ENCODE data around the gene SPATA13. TPM values are rescaled to one million over a fixed set of nuclear protein-coding genes. Genes with fewer than 3 reads are reported as not detected.
"Not testable (repeated sequence)": the region's sequence is repeated elsewhere in the genome, so short reads cannot be mapped to it uniquely, and the experiment has no call there.

Gene SPATA13
- total RNA-seq, 3 donors from 2014 or later (not counting 1 experiment from before 2014, with no cell fraction given) = 108 to 141 (median 141) TPM

GRCh38 chr13:24313439-24313838 lies 152.9 kb downstream of the SPATA13 start:
- intact Hi-C loops (cut with micrococcal nuclease) = no loop called here
- WGBS (ENCODE audit: insufficient coverage) = 46% methylated on average over 5 of the region's 5 CpGs
- Histone ChIP-seq H3K9me3 (ENCODE audit: control insufficient read depth, insufficient read depth, low read length) (no peaks in the 10 kb centered on the region), H3K4me3 (ENCODE audit: low read length) (no peak overlapping the region), H3K27ac (ENCODE audit: low read length) (no peak overlapping the region), H3K27me3 (ENCODE audit: control insufficient read depth, insufficient read depth, low read length) (no peaks in the 10 kb centered on the region), H3K4me1 (ENCODE audit: control insufficient read depth, insufficient read depth, low read length) (no peaks in the 10 kb centered on the region), H3K36me3 (ENCODE audit: control insufficient read depth, insufficient read depth, low read length) (no peaks in the 10 kb centered on the region)
- Mint-ChIP-seq H3K4me1 (no peaks in the 10 kb centered on the region), H3K36me3 (no peaks in the 10 kb centered on the region), H3K27ac (no peak overlapping the region), H3K4me3 (no peak overlapping the region), H3K9me3 (no peaks in the 10 kb centered on the region), H3K27me3 (ENCODE audit: low read depth in 2 of 2) (no peaks in the 10 kb centered on the region)
- TF ChIP-seq, protein P1, sequence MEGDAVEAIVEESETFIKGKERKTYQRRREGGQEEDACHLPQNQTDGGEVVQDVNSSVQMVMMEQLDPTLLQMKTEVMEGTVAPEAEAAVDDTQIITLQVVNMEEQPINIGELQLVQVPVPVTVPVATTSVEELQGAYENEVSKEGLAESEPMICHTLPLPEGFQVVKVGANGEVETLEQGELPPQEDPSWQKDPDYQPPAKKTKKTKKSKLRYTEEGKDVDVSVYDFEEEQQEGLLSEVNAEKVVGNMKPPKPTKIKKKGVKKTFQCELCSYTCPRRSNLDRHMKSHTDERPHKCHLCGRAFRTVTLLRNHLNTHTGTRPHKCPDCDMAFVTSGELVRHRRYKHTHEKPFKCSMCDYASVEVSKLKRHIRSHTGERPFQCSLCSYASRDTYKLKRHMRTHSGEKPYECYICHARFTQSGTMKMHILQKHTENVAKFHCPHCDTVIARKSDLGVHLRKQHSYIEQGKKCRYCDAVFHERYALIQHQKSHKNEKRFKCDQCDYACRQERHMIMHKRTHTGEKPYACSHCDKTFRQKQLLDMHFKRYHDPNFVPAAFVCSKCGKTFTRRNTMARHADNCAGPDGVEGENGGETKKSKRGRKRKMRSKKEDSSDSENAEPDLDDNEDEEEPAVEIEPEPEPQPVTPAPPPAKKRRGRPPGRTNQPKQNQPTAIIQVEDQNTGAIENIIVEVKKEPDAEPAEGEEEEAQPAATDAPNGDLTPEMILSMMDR (IDR thresholded peaks at IDR 0.05) = no peak
- DNase-seq = no peak
- ATAC-seq = no peak

- not testable (repeated sequence) for H3K9me3 Mint-ChIP-seq
Observed at GRCh38 chr13:24317835-24318234, 157.3 kb downstream of the SPATA13 start.

GRCh38 chr13:24318878-24319277 lies 158.4 kb downstream of the SPATA13 start:
- WGBS (ENCODE audit: insufficient coverage) = 76% methylated on average over 3 of the region's 4 CpGs
- DNase-seq; H3K27ac Mint-ChIP-seq; H3K27ac ChIP-seq (ENCODE audit: low read length); H3K36me3 ChIP-seq (ENCODE audit: control insufficient read depth, insufficient read depth, low read length); intact Hi-C loops (cut with micrococcal nuclease); H3K4me1 Mint-ChIP-seq; H3K4me1 ChIP-seq (ENCODE audit: control insufficient read depth, insufficient read depth, low read length); H3K27me3 Mint-ChIP-seq (ENCODE audit: low read depth in 2 of 2); H3K9me3 ChIP-seq (ENCODE audit: control insufficient read depth, insufficient read depth, low read length); H3K4me3 ChIP-seq (ENCODE audit: low read length); H3K36me3 Mint-ChIP-seq; H3K27me3 ChIP-seq (ENCODE audit: control insufficient read depth, insufficient read depth, low read length); ATAC-seq; H3K9me3 Mint-ChIP-seq; H3K4me3 Mint-ChIP-seq: not testable (repeated sequence)

More at GRCh38 chr13:24317835-24318234, 157.3 kb downstream of the SPATA13 start:
- DNase-seq; H3K4me1 Mint-ChIP-seq; H3K27me3 Mint-ChIP-seq (ENCODE audit: low read depth in 2 of 2); H3K4me1 ChIP-seq (ENCODE audit: control insufficient read depth, insufficient read depth, low read length); H3K36me3 ChIP-seq (ENCODE audit: control insufficient read depth, insufficient read depth, low read length); H3K36me3 Mint-ChIP-seq; H3K27ac Mint-ChIP-seq; H3K4me3 ChIP-seq (ENCODE audit: low read length); H3K9me3 ChIP-seq (ENCODE audit: control insufficient read depth, insufficient read depth, low read length); H3K4me3 Mint-ChIP-seq; H3K27ac ChIP-seq (ENCODE audit: low read length); intact Hi-C loops (cut with micrococcal nuclease); H3K27me3 ChIP-seq (ENCODE audit: control insufficient read depth, insufficient read depth, low read length); ATAC-seq: not testable (repeated sequence)
- 95% methylated on average over 6 of the region's 10 CpGs for WGBS (ENCODE audit: insufficient coverage)

GRCh38 chr13:24319641-24320040 lies 159.1 kb downstream of the SPATA13 start:
- H3K36me3 ChIP-seq (ENCODE audit: control insufficient read depth, insufficient read depth, low read length); DNase-seq; intact Hi-C loops (cut with micrococcal nuclease); H3K9me3 ChIP-seq (ENCODE audit: control insufficient read depth, insufficient read depth, low read length); H3K4me3 ChIP-seq (ENCODE audit: low read length); H3K27me3 ChIP-seq (ENCODE audit: control insufficient read depth, insufficient read depth, low read length); ATAC-seq; H3K9me3 Mint-ChIP-seq; H3K27ac Mint-ChIP-seq; H3K4me1 ChIP-seq (ENCODE audit: control insufficient read depth, insufficient read depth, low read length); H3K27ac ChIP-seq (ENCODE audit: low read length); H3K4me3 Mint-ChIP-seq; H3K36me3 Mint-ChIP-seq; H3K4me1 Mint-ChIP-seq: not testable (repeated sequence)
- WGBS (ENCODE audit: insufficient coverage) = 74% methylated on average over 5 of the region's 6 CpGs
- H3K27me3 Mint-ChIP-seq (ENCODE audit: low read depth in 2 of 2) = peaks cover 6 to 13% of the 10 kb centered on the region in 2 donors

GRCh38 chr13:24321416-24321815 lies 160.9 kb downstream of the SPATA13 start:
- peaks cover 13 to 30% of the 10 kb centered on the region in 2 donors for H3K27me3 Mint-ChIP-seq (ENCODE audit: low read depth in 2 of 2)
- H3K4me1 Mint-ChIP-seq; H3K36me3 Mint-ChIP-seq; DNase-seq; H3K4me3 Mint-ChIP-seq; H3K27ac ChIP-seq (ENCODE audit: low read length); H3K4me1 ChIP-seq (ENCODE audit: control insufficient read depth, insufficient read depth, low read length); ATAC-seq; intact Hi-C loops (cut with micrococcal nuclease); H3K4me3 ChIP-seq (ENCODE audit: low read length); H3K27ac Mint-ChIP-seq; H3K9me3 ChIP-seq (ENCODE audit: control insufficient read depth, insufficient read depth, low read length); H3K9me3 Mint-ChIP-seq; H3K27me3 ChIP-seq (ENCODE audit: control insufficient read depth, insufficient read depth, low read length); H3K36me3 ChIP-seq (ENCODE audit: control insufficient read depth, insufficient read depth, low read length): not testable (repeated sequence)
- 95% methylated on average over 7 of the region's 8 CpGs for WGBS (ENCODE audit: insufficient coverage)

- H3K4me1 ChIP-seq (ENCODE audit: control insufficient read depth, insufficient read depth, low read length); H3K4me1 Mint-ChIP-seq; H3K27me3 ChIP-seq (ENCODE audit: control insufficient read depth, insufficient read depth, low read length); H3K27ac Mint-ChIP-seq; H3K9me3 Mint-ChIP-seq; H3K36me3 ChIP-seq (ENCODE audit: control insufficient read depth, insufficient read depth, low read length); H3K4me3 ChIP-seq (ENCODE audit: low read length); H3K36me3 Mint-ChIP-seq; H3K27ac ChIP-seq (ENCODE audit: low read length); H3K4me3 Mint-ChIP-seq; H3K9me3 ChIP-seq (ENCODE audit: control insufficient read depth, insufficient read depth, low read length); intact Hi-C loops (cut with micrococcal nuclease); ATAC-seq; DNase-seq: not testable (repeated sequence)
- 77% methylated on average over 2 of the region's 2 CpGs for WGBS (ENCODE audit: insufficient coverage)
- H3K27me3 Mint-ChIP-seq (ENCODE audit: low read depth in 2 of 2) = peaks cover 17 to 35% of the 10 kb centered on the region in 2 donors
Observed at GRCh38 chr13:24322470-24322869, 161.9 kb downstream of the SPATA13 start.

Measured in natural killer cell (primary cell).